GM19239 (cell line): ENCODE results near the gene NUDT4.
A peak's percentile ranks its signal among the peaks of the same experiment; 100 is the strongest.
"Not testable (repeated sequence)": the region's sequence is repeated elsewhere in the genome, so short reads cannot be mapped to it uniquely, and the experiment has no call there.

Experiments
- DNase-seq: peaks from one replicate; pipeline ENCODE4 v3.0.0; 2011; ENCODE audit warnings: low spot score; ENCODE audit not compliant: insufficient read length
- FAIRE-seq: peaks from 2 replicates; lab custom pipeline; 2011; peaks lifted over from hg19 to GRCh38; lab: Jason Lieb, UNC

Gene NUDT4

GRCh38 chr12:93393425-93393824 lies 15.7 kb downstream of the NUDT4 start:
- FAIRE-seq: no peak
- no peak for DNase-seq

- DNase-seq (no peak), FAIRE-seq (no peak)
These were observed 19.7 kb downstream of the NUDT4 start for GRCh38 chr12:93397412-93397811.

- peak; percentile 100 for FAIRE-seq
- not testable (repeated sequence) for DNase-seq
These were observed 21.6 kb downstream of the NUDT4 start for GRCh38 chr12:93399183-93399863.

GRCh38 chr12:93402333-93403311 lies 24.9 kb downstream of the NUDT4 start:
- DNase-seq: no peak

GRCh38 chr12:93403988-93404803 lies 26.5 kb downstream of the NUDT4 start:
- FAIRE-seq (no peak), DNase-seq (no peak)

More at GRCh38 chr12:93402333-93403311, 24.9 kb downstream of the NUDT4 start:
- no peak for FAIRE-seq

GRCh38 chr12:93404961-93405849 lies 27.5 kb downstream of the NUDT4 start:
- FAIRE-seq: no peak
- DNase-seq: no peak

- no peak for FAIRE-seq
- no peak for DNase-seq
These were observed 29.6 kb downstream of the NUDT4 start for GRCh38 chr12:93407054-93407962.

GRCh38 chr12:93407963-93408283 lies 30.2 kb downstream of the NUDT4 start:
- no peak for FAIRE-seq
- DNase-seq: no peak

- DNase-seq (no peak), FAIRE-seq (peak; percentile 68)
These were observed 31.1 kb downstream of the NUDT4 start for GRCh38 chr12:93408813-93409212.

- FAIRE-seq: peak; percentile 64
- not testable (repeated sequence) for DNase-seq
These were observed 31.8 kb downstream of the NUDT4 start for GRCh38 chr12:93409343-93410187.

GRCh38 chr12:93411060-93411459 lies 33.3 kb downstream of the NUDT4 start:
- FAIRE-seq, DNase-seq: not testable (repeated sequence)

- not testable (repeated sequence) for FAIRE-seq, DNase-seq
These were observed 34.7 kb downstream of the NUDT4 start for GRCh38 chr12:93412396-93412795.

- DNase-seq (no peak), FAIRE-seq (no peak)
These were observed 35.3 kb downstream of the NUDT4 start for GRCh38 chr12:93413064-93413463.

GRCh38 chr12:93415723-93416464 lies 38.2 kb downstream of the NUDT4 start:
- peak; percentile 93 for FAIRE-seq
- DNase-seq: no peak

- DNase-seq (no peak), FAIRE-seq (no peak)
These were observed 40.3 kb downstream of the NUDT4 start for GRCh38 chr12:93417967-93418480.

GRCh38 chr12:93419388-93420034 lies 41.8 kb downstream of the NUDT4 start:
- no peak for DNase-seq
- FAIRE-seq: peak; percentile 61
